Kidney epithelial cell (primary cell): ENCODE data around the gene CC2D1A. TPM values are rescaled to one million over a fixed set of nuclear protein-coding genes. Genes with fewer than 3 reads are reported as not detected.

Experiments used
- DNase-seq: peaks from one replicate; pipeline ENCODE4 v3.0.0-alpha.2; 2010; ENCODE audit warnings: low read depth
- H3K27me3 ChIP-seq: 2 replicates; pipeline ENCODE4 v1.6.0; 2011; ENCODE audit warnings: low read length; ENCODE audit not compliant: control insufficient read depth, insufficient read depth
- H3K36me3 ChIP-seq: 2 replicates; pipeline ENCODE4 v1.5.1; 2011; ENCODE audit warnings: low read length; ENCODE audit not compliant: control insufficient read depth, insufficient read depth
- H3K4me3 ChIP-seq: 2 replicates; pipeline ENCODE4 v1.5.1; 2011; ENCODE audit warnings: low read depth, mild to moderate bottlenecking, control low read depth, low read length
- CTCF ChIP-seq: IDR thresholded peaks from 2 replicates; pipeline ENCODE4 v1.5.1; 2011; ENCODE audit warnings: mild to moderate bottlenecking, moderate library complexity, low read length, control low read depth, inconsistent platforms; ENCODE audit not compliant: insufficient read depth, poor library complexity, severe bottlenecking
- total RNA-seq: library from RNA; depleted of rRNA; stranded (reverse); fragments of >200 nt; gene quantifications from 2 replicates; pipeline ENCODE4 v1.2.3, GENCODE V29; 2015

The CC2D1A gene
- total RNA-seq, 1 donor from 2014 or later = 26.5 TPM

- Histone ChIP-seq H3K4me3 (no peak overlapping the region), H3K27me3 (no peaks in the 10 kb centered on the region), H3K36me3 (no peaks in the 10 kb centered on the region)
- no peak for DNase-seq
- no peak for TF ChIP-seq CTCF
Observed at GRCh38 chr19:13873834-13874515, 32.0 kb upstream of the CC2D1A start.

- Histone ChIP-seq H3K36me3 (no peaks in the 10 kb centered on the region), H3K27me3 (no peaks in the 10 kb centered on the region), H3K4me3 (no peak overlapping the region)
- no peak for DNase-seq
- no peak for TF ChIP-seq CTCF
Observed at GRCh38 chr19:13875824-13876223, 30.2 kb upstream of the CC2D1A start.

GRCh38 chr19:13876834-13877233 lies 29.2 kb upstream of the CC2D1A start, which contains the start of gene NANOS3:
NANOS3 (plus strand) TSS chr19:13877134; CDS start chr19:13877249, 115 bp downstream.
- no peak for TF ChIP-seq CTCF
- DNase-seq = no peak
- no peaks in the 10 kb centered on the region for H3K27me3 ChIP-seq
- H3K36me3 ChIP-seq = no peaks in the 10 kb centered on the region
- H3K4me3 ChIP-seq = no peak within 1 kb of the TSS

GRCh38 chr19:13877303-13877702 lies 28.7 kb upstream of the CC2D1A start:
- no peaks in the 10 kb centered on the region for H3K27me3 ChIP-seq

GRCh38 chr19:13880059-13881043 lies 25.6 kb upstream of the CC2D1A start:
- H3K27me3 ChIP-seq = peaks cover 5% of the 10 kb centered on the region
- H3K4me3 ChIP-seq = no peak overlapping the region
- DNase-seq = peak; percentile 74
- TF ChIP-seq CTCF = peak; percentile 99
- H3K36me3 ChIP-seq = no peaks in the 10 kb centered on the region

More at GRCh38 chr19:13877303-13877702, 28.7 kb upstream of the CC2D1A start:
- DNase-seq = no peak
- Histone ChIP-seq H3K36me3 (no peaks in the 10 kb centered on the region), H3K4me3 (no peak overlapping the region)
- no peak for TF ChIP-seq CTCF
